T-helper 17 cell (primary cell): ENCODE data around the gene EFS. TPM values are rescaled to one million over a fixed set of nuclear protein-coding genes. Genes with fewer than 3 reads are reported as not detected.
"Not testable (repeated sequence)": the region's sequence is repeated elsewhere in the genome, so short reads cannot be mapped to it uniquely, and the experiment has no call there.

Experiments
- ATAC-seq: fragments of 150-1000 bp; cut with Tn5 transposase; 2 replicates; pipeline ENCODE4 v1.10.0; 2021; ENCODE audit warnings: mild to moderate bottlenecking, moderate library complexity
- DNase-seq, 3 donors: peaks; one replicate each; pipeline versions ENCODE4 v3.0.0 to v3.0.0-alpha.2; 2020 to 2021
- H3K9me3 ChIP-seq: one replicate; pipeline ENCODE4 v1.7.0; 2013; ENCODE audit warnings: low read length, mild to moderate bottlenecking; ENCODE audit not compliant: control insufficient read depth, poor library complexity, severe bottlenecking
- H3K27ac Mint-ChIP-seq: one replicate; pipeline ENCODE4 v1.8.0; 2022; ENCODE audit warnings: mild to moderate bottlenecking, moderate library complexity, mixed read lengths
- H3K27me3 Mint-ChIP-seq: one replicate; pipeline ENCODE4 v1.8.0; 2022; ENCODE audit warnings: mixed read lengths
- H3K36me3 Mint-ChIP-seq: one replicate; pipeline ENCODE4 v1.8.0; 2022; ENCODE audit warnings: low read depth, mixed read lengths
- H3K4me1 Mint-ChIP-seq: one replicate; pipeline ENCODE4 v1.8.0; 2022; ENCODE audit warnings: mild to moderate bottlenecking, mixed read lengths
- H3K4me3 Mint-ChIP-seq: one replicate; pipeline ENCODE4 v1.8.0; 2022; ENCODE audit warnings: mild to moderate bottlenecking, moderate library complexity, mixed read lengths
- total RNA-seq, 4 donors: library from RNA in 2 of 4; stranded (reverse) in 2 of 4; gene quantifications; one replicate each; pipeline ENCODE4 v1.2.3 and lab custom pipeline; 2022 to 2026

Gene EFS
- total RNA-seq, 2 donors from 2014 or later, result not detected

DNA sequence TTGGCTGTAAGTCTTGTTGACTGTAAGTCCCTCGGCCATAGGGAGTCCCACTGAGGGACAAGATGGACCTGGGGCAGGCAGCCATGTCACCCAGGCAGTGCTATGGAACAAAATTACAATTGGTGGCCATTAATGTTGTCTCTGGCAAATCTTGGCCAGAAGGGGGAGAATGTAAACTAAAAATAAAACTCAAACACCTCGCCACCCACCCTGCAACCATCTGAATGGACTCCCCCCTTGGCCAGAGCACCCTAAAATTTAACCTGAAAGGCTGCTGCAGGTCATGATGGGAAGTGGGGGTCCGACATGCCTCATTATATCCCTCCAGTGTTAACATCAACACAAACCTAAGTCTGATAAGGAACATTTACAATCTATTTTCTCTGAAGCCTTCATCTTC is 20.5 kb downstream of the EFS start:
- no peak for ATAC-seq

DNA sequence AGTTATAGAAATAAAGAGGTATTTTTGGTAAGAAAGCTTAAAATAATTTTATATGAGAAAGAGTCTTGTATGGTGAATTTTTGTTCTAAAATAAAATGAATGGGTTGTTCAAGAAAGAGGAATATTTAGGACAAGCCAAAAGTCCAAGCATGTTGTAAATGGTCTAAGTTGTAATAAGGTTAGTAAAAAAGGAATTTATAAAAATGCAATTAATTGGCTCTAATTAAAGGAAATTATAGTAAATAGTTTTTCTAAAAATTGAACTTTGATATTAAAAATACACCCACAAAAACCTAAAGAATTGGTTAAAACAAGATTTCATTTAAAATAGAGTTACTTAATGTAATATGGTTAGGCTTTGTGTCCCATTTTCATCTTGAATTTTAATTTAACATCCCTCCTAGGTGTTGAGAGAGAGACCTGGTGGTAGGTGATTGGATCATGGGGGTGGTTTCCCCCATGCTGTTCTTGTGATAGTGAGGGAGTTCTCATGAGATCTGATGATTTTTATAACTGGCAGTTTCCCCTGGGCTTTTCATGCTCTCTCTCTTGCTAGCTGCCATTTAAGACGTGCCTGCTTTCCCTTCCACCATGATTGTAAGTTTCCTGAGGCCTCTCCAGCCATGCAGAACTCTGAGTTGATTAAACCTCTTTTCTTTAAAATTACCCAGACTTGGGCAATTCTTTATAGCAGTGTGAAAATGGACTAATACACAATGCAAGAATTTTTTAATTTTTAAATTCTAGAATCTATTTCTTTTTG is 25.3 kb downstream of the EFS start:
- Mint-ChIP-seq H3K27me3 (peaks cover 39% of the 10 kb centered on the region), H3K27ac (no peak overlapping the region), H3K4me1 (no peaks in the 10 kb centered on the region), H3K4me3 (no peak overlapping the region), H3K36me3 (peaks cover 3% of the 10 kb centered on the region)
- ATAC-seq (no peak), DNase-seq (no peak)
- no peaks in the 10 kb centered on the region for H3K9me3 ChIP-seq

More for the DNA sequence above, 20.5 kb downstream of the EFS start:
- no peak overlapping the region for H3K27ac Mint-ChIP-seq
- peaks cover 5% of the 10 kb centered on the region for H3K27me3 Mint-ChIP-seq
- H3K9me3 ChIP-seq, result no peaks in the 10 kb centered on the region
- no peak overlapping the region for H3K4me3 Mint-ChIP-seq
- H3K4me1 Mint-ChIP-seq, result peaks cover 4% of the 10 kb centered on the region
- peaks cover 3% of the 10 kb centered on the region for H3K36me3 Mint-ChIP-seq
- DNase-seq, result no peak

DNA sequence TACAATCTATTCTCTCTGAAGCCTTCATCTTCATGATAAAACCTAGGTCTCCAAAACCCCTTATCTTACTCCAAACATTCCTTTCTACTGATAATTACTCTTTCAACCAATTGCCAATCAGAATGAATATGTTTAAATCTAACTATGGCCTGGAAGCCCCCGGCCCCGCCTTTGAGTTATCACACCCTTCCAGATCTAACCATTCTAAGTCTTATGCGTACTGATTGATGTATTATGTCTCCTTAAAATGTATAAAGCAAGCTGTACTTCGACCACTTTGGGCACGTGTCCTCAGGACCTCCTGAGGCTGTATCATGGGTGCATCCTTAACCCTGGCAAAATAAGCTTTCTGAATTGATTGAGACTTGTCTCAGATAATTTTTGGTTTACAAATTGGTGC is 29.3 kb downstream of the EFS start:
- H3K9me3 ChIP-seq, result no peaks in the 10 kb centered on the region
- Mint-ChIP-seq H3K27ac (no peak overlapping the region), H3K4me3 (no peak overlapping the region), H3K36me3 (peaks cover 3% of the 10 kb centered on the region), H3K4me1 (no peaks in the 10 kb centered on the region), H3K27me3 (peaks cover 37% of the 10 kb centered on the region)
- ATAC-seq (no peak), DNase-seq (no peak)

- Mint-ChIP-seq H3K36me3 (no peaks in the 10 kb centered on the region), H3K27me3 (no peaks in the 10 kb centered on the region), H3K27ac (peak overlapping the region; percentile 78), H3K4me1 (peaks cover 5% of the 10 kb centered on the region), H3K4me3 (no peak overlapping the region)
- DNase-seq (peak in 2 of 3 donors; percentile 30 to 48), ATAC-seq (peak; percentile 75)
- H3K9me3 ChIP-seq, result no peaks in the 10 kb centered on the region
These were observed 36.8 kb downstream of the EFS start for GRCh38 chr14:23327947-23328744.

DNA sequence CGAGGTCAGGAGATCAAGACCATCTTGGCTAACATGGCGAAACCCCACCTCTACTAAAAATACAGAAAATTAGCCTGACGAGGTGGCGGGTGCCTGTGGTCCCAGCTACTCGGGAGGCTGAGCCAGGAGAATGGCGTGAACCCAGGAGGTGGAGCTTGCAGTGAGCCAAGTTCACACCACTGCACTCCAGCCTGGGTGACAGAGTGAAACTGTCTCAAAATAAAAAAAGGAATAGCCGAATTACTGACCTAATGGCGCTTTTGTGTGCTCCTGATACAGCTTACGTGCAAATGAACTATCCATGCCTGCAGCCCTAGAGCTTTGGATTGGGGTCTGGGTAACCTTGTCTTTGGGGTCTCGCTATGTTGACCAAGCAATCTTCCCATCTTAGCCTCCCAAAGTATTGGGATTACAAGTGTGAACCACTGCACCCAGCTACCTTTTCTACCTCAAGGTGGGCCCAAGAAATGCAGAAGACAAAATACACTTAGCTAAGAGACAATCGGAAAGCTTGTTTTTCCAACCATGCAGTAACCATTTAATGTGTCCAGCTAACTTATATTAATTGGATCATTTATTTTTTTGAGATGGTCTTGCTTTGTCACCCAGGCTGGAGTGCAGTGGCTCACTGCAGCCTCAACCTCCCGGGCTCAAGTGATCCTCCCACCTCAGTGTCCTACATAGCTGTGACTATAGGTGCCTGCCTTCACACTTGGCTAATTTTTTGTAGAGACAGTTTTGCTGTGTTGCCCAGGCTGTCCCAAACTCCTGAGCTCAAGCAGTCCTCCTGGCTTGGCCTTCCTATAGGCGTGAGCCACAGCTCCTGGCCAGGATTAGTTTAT is 38.3 kb downstream of the EFS start:
- Mint-ChIP-seq H3K27ac (peak overlapping the region; percentile 78), H3K36me3 (no peaks in the 10 kb centered on the region), H3K27me3 (no peaks in the 10 kb centered on the region), H3K4me1 (peaks cover 18% of the 10 kb centered on the region), H3K4me3 (no peak overlapping the region)
- H3K9me3 ChIP-seq, result no peaks in the 10 kb centered on the region
- no peak for ATAC-seq
- DNase-seq, result no peak

DNA sequence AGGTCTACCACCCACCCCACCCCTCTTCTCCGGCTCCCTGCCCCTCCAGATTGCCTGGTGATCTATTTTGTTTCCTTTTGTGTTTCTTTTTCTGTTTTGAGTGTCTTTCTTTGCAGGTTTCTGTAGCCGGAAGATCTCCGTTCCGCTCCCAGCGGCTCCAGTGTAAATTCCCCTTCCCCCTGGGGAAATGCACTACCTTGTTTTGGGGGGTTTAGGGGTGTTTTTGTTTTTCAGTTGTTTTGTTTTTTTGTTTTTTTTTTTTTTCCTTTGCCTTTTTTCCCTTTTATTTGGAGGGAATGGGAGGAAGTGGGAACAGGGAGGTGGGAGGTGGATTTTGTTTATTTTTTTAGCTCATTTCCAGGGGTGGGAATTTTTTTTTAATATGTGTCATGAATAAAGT is 39.2 kb downstream of the EFS start:
- not testable (repeated sequence) for ATAC-seq, H3K9me3 ChIP-seq, H3K27me3 Mint-ChIP-seq, H3K36me3 Mint-ChIP-seq, H3K4me3 Mint-ChIP-seq, DNase-seq
- Mint-ChIP-seq H3K27ac (peak overlapping the region; percentile 51), H3K4me1 (peaks cover 18% of the 10 kb centered on the region)

- H3K27ac Mint-ChIP-seq, result peak overlapping the region; percentile 51
- no peaks in the 10 kb centered on the region for H3K9me3 ChIP-seq
- no peaks in the 10 kb centered on the region for H3K36me3 Mint-ChIP-seq
- peaks cover 22% of the 10 kb centered on the region for H3K4me1 Mint-ChIP-seq
- DNase-seq (no peak), ATAC-seq (no peak)
- H3K27me3 Mint-ChIP-seq, result no peaks in the 10 kb centered on the region
- no peak overlapping the region for H3K4me3 Mint-ChIP-seq
These were observed 40.0 kb downstream of the EFS start for GRCh38 chr14:23324993-23325392.

GRCh38 chr14:23324455-23324846 is 40.5 kb downstream of the EFS start:
- no peaks in the 10 kb centered on the region for H3K27me3 Mint-ChIP-seq
- ATAC-seq (no peak), DNase-seq (no peak)
- H3K4me3 Mint-ChIP-seq, result no peak overlapping the region
- no peak overlapping the region for H3K27ac Mint-ChIP-seq
- no peaks in the 10 kb centered on the region for H3K36me3 Mint-ChIP-seq
- peaks cover 22% of the 10 kb centered on the region for H3K4me1 Mint-ChIP-seq
- no peaks in the 10 kb centered on the region for H3K9me3 ChIP-seq

- no peak overlapping the region for H3K27ac Mint-ChIP-seq
- H3K27me3 Mint-ChIP-seq, result no peaks in the 10 kb centered on the region
- H3K36me3 Mint-ChIP-seq, result no peaks in the 10 kb centered on the region
- DNase-seq, result no peak
- H3K9me3 ChIP-seq, result no peaks in the 10 kb centered on the region
- ATAC-seq, result no peak
- peaks cover 22% of the 10 kb centered on the region for H3K4me1 Mint-ChIP-seq
- no peak overlapping the region for H3K4me3 Mint-ChIP-seq
These were observed 41.0 kb downstream of the EFS start for GRCh38 chr14:23323838-23324454.

DNA sequence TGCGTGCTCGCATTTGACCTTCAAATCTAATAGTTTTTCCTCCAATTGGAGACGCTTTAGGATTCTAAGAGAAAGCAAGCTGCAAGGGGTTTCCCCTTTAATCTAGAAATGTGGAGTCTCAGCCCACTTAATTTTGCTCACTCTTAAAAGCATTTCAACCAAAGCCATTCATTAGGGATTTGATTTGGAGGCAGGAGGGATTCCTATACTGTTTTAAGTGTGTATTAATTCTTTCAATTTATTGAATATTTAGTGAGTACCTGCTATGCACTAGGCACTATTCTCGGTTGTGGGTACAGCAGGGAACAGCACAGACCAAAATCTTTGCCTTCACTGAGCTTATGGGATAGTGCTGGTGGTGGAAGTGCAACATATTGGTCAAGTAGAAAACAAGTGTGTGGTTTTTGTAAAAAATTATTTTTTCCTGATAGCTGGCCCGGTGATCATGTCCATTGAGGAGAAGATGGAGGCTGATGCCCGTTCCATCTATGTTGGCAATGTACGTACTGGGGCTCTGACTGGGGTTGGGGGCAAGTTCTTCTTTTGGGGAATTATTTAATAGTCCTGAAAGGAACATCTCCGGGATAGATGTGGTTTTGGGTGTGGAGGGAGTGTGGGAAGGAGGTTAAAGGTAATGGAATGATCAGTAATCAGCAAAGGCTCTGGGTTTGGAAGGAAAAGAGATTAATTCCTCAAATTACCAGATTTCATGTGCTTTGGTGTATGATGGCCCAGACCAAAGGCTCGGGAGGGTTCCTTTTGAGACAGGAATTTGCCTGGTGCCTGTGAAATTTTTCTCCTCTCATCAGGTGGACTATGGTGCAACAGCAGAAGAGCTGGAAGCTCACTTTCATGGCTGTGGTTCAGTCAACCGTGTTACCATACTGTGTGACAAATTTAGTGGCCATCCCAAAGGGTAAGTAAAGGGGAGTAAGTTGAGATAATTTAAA is 42.1 kb downstream of the EFS start:
- no peak for ATAC-seq
- H3K27me3 Mint-ChIP-seq, result no peaks in the 10 kb centered on the region
- H3K36me3 Mint-ChIP-seq, result no peaks in the 10 kb centered on the region
- peak overlapping the region; percentile 91 for H3K4me3 Mint-ChIP-seq
- H3K27ac Mint-ChIP-seq, result peak overlapping the region; percentile 93
- peaks cover 20% of the 10 kb centered on the region for H3K4me1 Mint-ChIP-seq
- H3K9me3 ChIP-seq, result no peaks in the 10 kb centered on the region
- no peak for DNase-seq

DNA sequence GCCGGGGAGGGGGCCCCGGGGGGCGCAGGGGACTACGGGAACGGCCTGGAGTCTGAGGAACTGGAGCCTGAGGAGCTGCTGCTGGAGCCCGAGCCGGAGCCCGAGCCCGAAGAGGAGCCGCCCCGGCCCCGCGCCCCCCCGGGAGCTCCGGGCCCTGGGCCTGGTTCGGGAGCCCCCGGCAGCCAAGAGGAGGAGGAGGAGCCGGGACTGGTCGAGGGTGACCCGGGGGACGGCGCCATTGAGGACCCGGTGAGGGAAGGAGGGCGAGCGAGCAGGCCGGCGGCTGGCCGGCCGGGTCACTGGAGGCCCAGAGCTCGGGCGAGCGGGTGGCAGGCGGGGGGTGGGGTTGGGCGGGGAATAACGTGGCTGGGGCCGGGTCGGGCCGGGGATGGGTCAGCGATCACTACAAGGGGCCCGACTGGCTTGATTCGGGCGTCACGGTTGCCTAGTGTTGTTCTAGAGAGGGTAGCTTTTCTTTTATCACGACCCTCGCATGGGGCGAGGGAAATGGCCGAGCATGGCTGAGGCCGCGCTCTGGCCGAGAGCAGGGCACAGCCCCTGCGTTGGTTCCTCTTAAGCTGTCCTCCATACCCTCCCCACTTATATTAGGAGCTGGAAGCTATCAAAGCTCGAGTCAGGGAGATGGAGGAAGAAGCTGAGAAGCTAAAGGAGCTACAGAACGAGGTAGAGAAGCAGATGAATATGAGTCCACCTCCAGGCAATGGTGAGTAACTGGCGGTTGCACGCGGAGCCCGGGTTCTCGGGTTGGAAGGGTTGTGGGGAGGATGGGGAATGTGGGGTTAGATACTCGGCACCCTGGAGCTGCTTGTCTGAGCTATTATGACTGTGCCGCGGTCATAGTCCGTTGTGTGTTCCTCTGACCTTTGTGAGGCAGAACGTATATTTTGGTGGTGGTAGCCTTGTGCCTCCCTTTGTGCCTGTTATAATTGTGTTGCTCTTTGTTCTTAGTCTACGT is 43.1 kb downstream of the EFS start:
- DNase-seq, result peak in 2 of 3 donors; percentile 20 to 29
- peak overlapping the region; percentile 91 for H3K4me3 Mint-ChIP-seq
- no peaks in the 10 kb centered on the region for H3K36me3 Mint-ChIP-seq
- peak overlapping the region; percentile 93 for H3K27ac Mint-ChIP-seq
- peaks cover 20% of the 10 kb centered on the region for H3K4me1 Mint-ChIP-seq
- no peak for ATAC-seq
- no peaks in the 10 kb centered on the region for H3K9me3 ChIP-seq
- H3K27me3 Mint-ChIP-seq, result no peaks in the 10 kb centered on the region
